Body of pancreas (tissue), 4 donors: ENCODE results near the gene PRSS8. TPM values are rescaled to one million over a fixed set of nuclear protein-coding genes. Genes with fewer than 3 reads are reported as not detected.
A peak's percentile ranks its signal among the peaks of the same experiment; 100 is the strongest.

Source experiments
- ATAC-seq: fragments of 150-250 bp; one replicate; pipeline ENCODE4 v1.9.1; 2016
- DNase-seq, 4 donors: peaks; one replicate each; pipeline ENCODE4 v3.0.0-alpha.2; 2019
- H3K27ac ChIP-seq, 4 donors: fragments of 200-600 bp; sonication (generic); 1 replicate in 3 of 4; 2 replicates in 1 of 4; pipeline versions ENCODE4 v1.5.1 to v1.6.1; 2016 to 2019; ENCODE audit warnings: mild to moderate bottlenecking in 1 of 4, mixed read lengths in 1 of 4, moderate library complexity in 1 of 4
- H3K27me3 ChIP-seq, 2 donors: fragments of 200-600 bp; sonication (generic); one replicate each; pipeline ENCODE4 v1.6.0; 2016; ENCODE audit warnings: mild to moderate bottlenecking in 1 of 2
- H3K36me3 ChIP-seq, 2 donors: fragments of 200-600 bp; sonication (generic); replicated peaks in 1 of 2; 2 replicates each; pipeline ENCODE4 v1.5.1; 2016; ENCODE audit warnings: low read depth in 2 of 2; ENCODE audit not compliant: insufficient read depth in 1 of 2
- H3K4me1 ChIP-seq: fragments of 200-600 bp; sonication (generic); one replicate; pipeline ENCODE4 v1.6.0; 2016
- H3K4me3 ChIP-seq, 2 donors: fragments of 200-600 bp; sonication (generic); 1 replicate in 1 of 2; 2 replicates in 1 of 2; pipeline ENCODE4 v1.5.1; 2016 to 2019
- H3K9me3 ChIP-seq, 3 donors: fragments of 200-600 bp; sonication (generic); 1 replicate in 2 of 3; 2 replicates in 1 of 3; pipeline ENCODE4 v1.5.1; 2016
- POLR2A ChIP-seq, 3 donors: fragments of 450-650 bp; IDR thresholded peaks; one replicate each; pipeline ENCODE4 v1.6.1; 2016; ENCODE audit warnings: antibody characterized with exemption in 3 of 3, mild to moderate bottlenecking in 2 of 3
- WGBS, 2 donors: methylation state at CpG; one replicate each; pipeline ENCODE4 v1.1.5; 2017; 5-methylcytosine and 5-hydroxymethylcytosine counted together
- intact Hi-C: fragments of 100-400 bp; cut with DNase I; formaldehyde crosslinking; loops from one replicate; pipeline ENCODE4 v1.15.1; 2023
- total RNA-seq, 2 donors: library from RNA; depleted of rRNA; stranded (reverse); fragments of >200 nt; gene quantifications; one replicate each; pipeline ENCODE4 v1.1.0, GENCODE V29; 2016
- TF ChIP-seq, protein P1 (sequence below), 7 experiments: fragments of 450-650 bp in 4 of 7; fragments of 200-600 bp in 3 of 7; sonication (generic) in 3 of 7; IDR thresholded peaks; one replicate each; pipeline ENCODE4 v1.5.1; 2016 to 2019; ENCODE audit warnings: antibody characterized with exemption in 7 of 7

Gene PRSS8
- total RNA-seq, 2 donors from 2014 or later: 75.5 to 81.7 TPM

DNA sequence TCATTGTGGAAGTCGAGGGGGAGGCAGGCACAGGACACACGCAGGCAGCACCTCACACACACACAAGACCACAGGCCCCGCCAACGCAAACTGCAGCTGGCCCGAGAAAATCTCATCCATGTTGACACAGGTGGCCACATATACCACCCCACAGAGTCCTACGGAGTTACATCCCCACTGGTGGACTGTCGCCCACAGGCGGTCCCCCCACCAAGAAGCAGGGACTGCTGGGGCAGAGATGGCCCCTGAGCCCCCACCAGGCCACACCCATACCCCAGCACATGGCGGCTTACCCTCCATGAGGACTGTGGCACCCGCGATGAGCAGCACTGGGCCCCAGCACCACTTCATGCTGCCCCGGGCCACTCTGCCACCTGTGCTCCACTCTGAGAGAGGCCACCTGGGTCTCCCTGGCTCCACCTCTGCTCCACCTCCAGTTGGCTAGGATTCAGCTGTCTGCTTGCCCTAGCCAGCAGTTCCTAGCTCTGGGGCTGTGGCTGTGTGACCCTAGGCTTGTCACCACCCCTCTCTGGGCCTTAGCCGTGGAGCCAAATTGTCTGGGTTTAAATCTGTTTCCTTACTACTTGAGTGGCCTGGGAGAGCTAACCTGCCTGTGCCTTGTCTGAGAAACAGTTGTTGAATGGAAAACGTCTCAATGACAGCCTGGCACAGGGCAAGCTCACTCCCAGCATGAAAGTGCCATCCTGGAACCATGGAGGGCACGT lies 46.9 kb downstream of the PRSS8 start, which contains the start of gene PRSS53:
TSS of gene PRSS53 (minus strand) at position 485 of the 725 bp plus-strand sequence. CDS start at position 351, 134 bp downstream.
- no peaks in the 10 kb centered on the region for H3K27me3 ChIP-seq
- peaks cover 10% of the 10 kb centered on the region for H3K4me1 ChIP-seq
- H3K36me3 ChIP-seq: peaks cover 0 to 2% of the 10 kb centered on the region in 2 donors
- TF ChIP-seq, protein P1, sequence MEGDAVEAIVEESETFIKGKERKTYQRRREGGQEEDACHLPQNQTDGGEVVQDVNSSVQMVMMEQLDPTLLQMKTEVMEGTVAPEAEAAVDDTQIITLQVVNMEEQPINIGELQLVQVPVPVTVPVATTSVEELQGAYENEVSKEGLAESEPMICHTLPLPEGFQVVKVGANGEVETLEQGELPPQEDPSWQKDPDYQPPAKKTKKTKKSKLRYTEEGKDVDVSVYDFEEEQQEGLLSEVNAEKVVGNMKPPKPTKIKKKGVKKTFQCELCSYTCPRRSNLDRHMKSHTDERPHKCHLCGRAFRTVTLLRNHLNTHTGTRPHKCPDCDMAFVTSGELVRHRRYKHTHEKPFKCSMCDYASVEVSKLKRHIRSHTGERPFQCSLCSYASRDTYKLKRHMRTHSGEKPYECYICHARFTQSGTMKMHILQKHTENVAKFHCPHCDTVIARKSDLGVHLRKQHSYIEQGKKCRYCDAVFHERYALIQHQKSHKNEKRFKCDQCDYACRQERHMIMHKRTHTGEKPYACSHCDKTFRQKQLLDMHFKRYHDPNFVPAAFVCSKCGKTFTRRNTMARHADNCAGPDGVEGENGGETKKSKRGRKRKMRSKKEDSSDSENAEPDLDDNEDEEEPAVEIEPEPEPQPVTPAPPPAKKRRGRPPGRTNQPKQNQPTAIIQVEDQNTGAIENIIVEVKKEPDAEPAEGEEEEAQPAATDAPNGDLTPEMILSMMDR (IDR thresholded peaks at IDR 0.05): no peak
- TF ChIP-seq POLR2A (IDR thresholded peaks at IDR 0.05): no peak
- intact Hi-C loops: no loop called here
- no peak within 1 kb of the TSS for H3K27ac ChIP-seq
- peak in 1 of 4 donors; percentile 36 for DNase-seq
- ATAC-seq: no peak
- no peak within 1 kb of the TSS for H3K4me3 ChIP-seq
- 65 to 66% methylated on average over 7 to 15 of the region's 15 CpGs for WGBS, 2 donors
- no peaks in the 10 kb centered on the region for H3K9me3 ChIP-seq

DNA sequence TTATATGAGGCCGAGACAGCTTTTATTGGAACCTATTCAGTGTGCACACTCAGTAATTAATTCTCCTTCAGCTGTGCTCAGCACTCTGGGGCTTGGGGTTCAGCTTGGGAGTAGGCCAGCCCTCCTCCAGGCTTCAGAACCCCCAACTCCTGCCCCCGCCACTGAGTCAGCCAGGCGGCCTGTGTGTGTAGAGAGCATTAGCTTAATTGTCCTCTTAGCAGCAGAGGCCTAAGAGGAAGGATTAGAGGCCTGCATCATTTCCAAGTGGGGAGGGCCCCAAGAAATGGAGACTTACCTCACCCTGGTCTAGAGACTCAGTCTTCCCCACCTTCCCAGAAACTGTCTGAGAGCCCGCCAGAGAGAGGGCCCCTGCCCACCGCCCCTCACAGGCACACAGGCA lies 47.6 kb downstream of the PRSS8 start:
- H3K9me3 ChIP-seq: no peaks in the 10 kb centered on the region
- no peak for ATAC-seq
- H3K4me3 ChIP-seq: no peak overlapping the region
- no peak for TF ChIP-seq POLR2A (IDR thresholded peaks at IDR 0.05)
- TF ChIP-seq, protein P1 (IDR thresholded peaks at IDR 0.05): no peak
- H3K27ac ChIP-seq: no peak overlapping the region
- 76 to 82% methylated on average over 2 to 5 of the region's 5 CpGs for WGBS, 2 donors
- peaks cover 0 to 2% of the 10 kb centered on the region in 2 donors for H3K36me3 ChIP-seq
- H3K4me1 ChIP-seq: peaks cover 3% of the 10 kb centered on the region
- intact Hi-C loops: no loop called here
- H3K27me3 ChIP-seq: no peaks in the 10 kb centered on the region
- DNase-seq: no peak

DNA sequence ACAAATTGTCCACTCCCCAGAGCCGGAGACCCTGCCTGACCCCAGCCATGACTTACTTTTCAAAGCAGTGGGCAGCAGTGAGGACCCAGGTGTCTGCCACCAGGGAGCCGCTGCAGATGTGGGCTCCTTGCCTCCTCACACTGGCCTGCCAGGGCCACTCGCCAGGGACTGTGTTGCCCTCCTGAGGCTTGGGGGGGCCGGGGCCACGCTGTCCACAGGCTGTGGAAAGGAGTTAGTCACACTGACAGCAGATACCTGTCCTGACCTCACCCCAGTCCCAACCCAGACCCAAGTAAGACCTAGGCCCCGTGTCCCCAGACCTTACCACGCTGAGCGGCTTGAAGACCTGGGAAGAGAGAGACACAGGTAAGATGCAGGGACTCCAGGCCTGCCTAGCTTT lies 48.0 kb downstream of the PRSS8 start:
- Histone ChIP-seq H3K27ac (no peak overlapping the region), H3K36me3 (peaks cover 0 to 2% of the 10 kb centered on the region in 2 donors)

DNA sequence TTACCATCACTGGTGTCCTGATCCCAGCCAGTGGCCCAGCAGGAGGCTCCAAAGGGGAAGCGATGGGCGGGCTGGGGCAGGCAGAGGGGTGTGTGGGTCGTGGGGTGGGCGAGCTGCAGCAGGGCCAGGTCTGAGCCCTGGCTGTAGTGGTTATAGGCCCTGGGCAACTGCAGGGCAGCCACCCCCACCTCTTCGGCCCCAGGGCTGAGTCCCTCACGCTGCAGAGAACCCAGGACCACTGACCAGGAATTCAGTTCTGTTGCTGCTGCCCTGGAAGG lies 49.0 kb downstream of the PRSS8 start:
- no peak overlapping the region for H3K27ac ChIP-seq
- no peaks in the 10 kb centered on the region for H3K27me3 ChIP-seq
- TF ChIP-seq, protein P1 (IDR thresholded peaks at IDR 0.05): no peak
- H3K4me3 ChIP-seq: no peak overlapping the region
- 78% methylated on average over 6 of the region's 6 CpGs; no CpG with 5 or more reads in 1 of the 2 donors for WGBS, 2 donors
- no peaks in the 10 kb centered on the region for H3K4me1 ChIP-seq
- no peak for ATAC-seq
- intact Hi-C loops: no loop called here
- DNase-seq: no peak
- peaks cover 0 to 2% of the 10 kb centered on the region in 2 donors for H3K36me3 ChIP-seq
- H3K9me3 ChIP-seq: no peaks in the 10 kb centered on the region

More for the DNA sequence above, 48.0 kb downstream of the PRSS8 start:
- Histone ChIP-seq H3K27me3 (no peaks in the 10 kb centered on the region), H3K4me1 (no peaks in the 10 kb centered on the region), H3K4me3 (no peak overlapping the region), H3K9me3 (no peaks in the 10 kb centered on the region)
- no peak for ATAC-seq
- DNase-seq: no peak
- intact Hi-C loops: no loop called here
- WGBS, 2 donors: 74 to 81% methylated on average over 3 to 6 of the region's 8 CpGs
- TF ChIP-seq, protein P1 (IDR thresholded peaks at IDR 0.05): no peak
- TF ChIP-seq POLR2A (IDR thresholded peaks at IDR 0.05): no peak
